MCF 10A (cell line): ENCODE data around the gene EDC3. TPM values are rescaled to one million over a fixed set of nuclear protein-coding genes. Genes with fewer than 3 reads are reported as not detected.

Experiments used
- BruUV-seq: library from RNA; stranded (reverse); fragments of 400-500 nt; replicated peaks from 2 replicates; lab custom pipeline; 2021; lab: Mats Ljungman, UMichigan
- CTCF ChIA-PET: fragments of 300-600 bp; sonication (Branson Sonifier 250); formaldehyde crosslinking; extraction: SDS; loops from one replicate; lab custom pipeline; 2021; ENCODE audit warnings: antibody characterized with exemption, inconsistent platforms; lab: Yijun Ruan, JAX
- POLR2A ChIA-PET: fragments of 300-600, 350-650 bp; sonication (Branson Sonifier 250); formaldehyde crosslinking; extraction: SDS; loops from one replicate; lab custom pipeline; 2020; ENCODE audit warnings: antibody characterized with exemption, inconsistent platforms; lab: Yijun Ruan, JAX
- DNase-seq: peaks from one replicate; pipeline ENCODE4 v3.0.0-alpha.2; 2018; ENCODE audit not compliant: unreplicated experiment
- H3K27ac Mint-ChIP-seq: one replicate; pipeline ENCODE4 v1.8.0; 2022; ENCODE audit warnings: mild to moderate bottlenecking, low read depth, mixed read lengths; ENCODE audit not compliant: unreplicated experiment
- H3K27me3 Mint-ChIP-seq: one replicate; pipeline ENCODE4 v1.8.0; 2022; ENCODE audit warnings: mixed read lengths; ENCODE audit not compliant: insufficient read depth, unreplicated experiment
- H3K36me3 Mint-ChIP-seq: one replicate; pipeline ENCODE4 v1.8.0; 2022; ENCODE audit warnings: mild to moderate bottlenecking, moderate library complexity, mixed read lengths; ENCODE audit not compliant: insufficient read depth, unreplicated experiment
- H3K4me1 Mint-ChIP-seq: one replicate; pipeline ENCODE4 v1.8.0; 2022; ENCODE audit warnings: mixed read lengths; ENCODE audit not compliant: insufficient read depth, unreplicated experiment
- H3K4me3 Mint-ChIP-seq: one replicate; pipeline ENCODE4 v1.8.0; 2022; ENCODE audit warnings: mild to moderate bottlenecking, moderate library complexity, mixed read lengths; ENCODE audit not compliant: unreplicated experiment
- H3K9me3 Mint-ChIP-seq: one replicate; pipeline ENCODE4 v1.8.0; 2022; ENCODE audit warnings: mixed read lengths; ENCODE audit not compliant: unreplicated experiment
- intact Hi-C: fragments of 100-400 bp; cut with micrococcal nuclease; formaldehyde crosslinking; loops from 2 replicates; pipeline ENCODE4 v1.14.1; 2022
- total RNA-seq: library from RNA; stranded (reverse); gene quantifications from 2 replicates; pipeline ENCODE4 v1.2.3, GENCODE V29; 2022
- TF ChIP-seq, protein P1 (sequence below): fragments of 200-600 bp; IDR thresholded peaks from one replicate; pipeline ENCODE4 v1.8.0; 2022; ENCODE audit warnings: antibody characterized with exemption, mild to moderate bottlenecking; ENCODE audit not compliant: unreplicated experiment

Gene EDC3
- total RNA-seq, 1 experiment from 2014 or later = 42.8 TPM

- POLR2A ChIA-PET = interaction anchor here (0.6 to 1.8 kb wide), 4 partner anchors 11 to 57 kb away, joined by 3 to 6 read pairs (median 4); partner anchors contain the start of gene CLK3
- no peak for DNase-seq
- Mint-ChIP-seq H3K9me3 (no peaks in the 10 kb centered on the region), H3K27me3 (peaks cover 3% of the 10 kb centered on the region), H3K4me3 (no peak overlapping the region), H3K36me3 (peaks cover 6% of the 10 kb centered on the region), H3K4me1 (no peaks in the 10 kb centered on the region), H3K27ac (no peak overlapping the region)
- CTCF ChIA-PET = interaction anchor here (0.6 to 1.5 kb wide), 4 partner anchors 28 to 477 kb away, joined by 3 to 4 read pairs (median 3); no protein-coding TSS in a partner anchor
- TF ChIP-seq, protein P1, sequence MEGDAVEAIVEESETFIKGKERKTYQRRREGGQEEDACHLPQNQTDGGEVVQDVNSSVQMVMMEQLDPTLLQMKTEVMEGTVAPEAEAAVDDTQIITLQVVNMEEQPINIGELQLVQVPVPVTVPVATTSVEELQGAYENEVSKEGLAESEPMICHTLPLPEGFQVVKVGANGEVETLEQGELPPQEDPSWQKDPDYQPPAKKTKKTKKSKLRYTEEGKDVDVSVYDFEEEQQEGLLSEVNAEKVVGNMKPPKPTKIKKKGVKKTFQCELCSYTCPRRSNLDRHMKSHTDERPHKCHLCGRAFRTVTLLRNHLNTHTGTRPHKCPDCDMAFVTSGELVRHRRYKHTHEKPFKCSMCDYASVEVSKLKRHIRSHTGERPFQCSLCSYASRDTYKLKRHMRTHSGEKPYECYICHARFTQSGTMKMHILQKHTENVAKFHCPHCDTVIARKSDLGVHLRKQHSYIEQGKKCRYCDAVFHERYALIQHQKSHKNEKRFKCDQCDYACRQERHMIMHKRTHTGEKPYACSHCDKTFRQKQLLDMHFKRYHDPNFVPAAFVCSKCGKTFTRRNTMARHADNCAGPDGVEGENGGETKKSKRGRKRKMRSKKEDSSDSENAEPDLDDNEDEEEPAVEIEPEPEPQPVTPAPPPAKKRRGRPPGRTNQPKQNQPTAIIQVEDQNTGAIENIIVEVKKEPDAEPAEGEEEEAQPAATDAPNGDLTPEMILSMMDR = no peak
- BruUV-seq = no TSS peak
- intact Hi-C loops = no loop called here
Measured at GRCh38 chr15:74603789-74604705, 91.8 kb downstream of the EDC3 start.

GRCh38 chr15:74603026-74603788, 92.6 kb downstream of the EDC3 start:
- intact Hi-C loops = no loop called here
- Mint-ChIP-seq H3K9me3 (no peaks in the 10 kb centered on the region), H3K36me3 (peaks cover 10% of the 10 kb centered on the region), H3K4me3 (no peak overlapping the region), H3K27me3 (no peaks in the 10 kb centered on the region), H3K27ac (no peak overlapping the region), H3K4me1 (peaks cover 4% of the 10 kb centered on the region)
- no TSS peak for BruUV-seq
- POLR2A ChIA-PET = interaction anchor here (0.6 to 1.8 kb wide), 2 partner anchors 11 to 14 kb away, joined by 3 to 6 read pairs; no protein-coding TSS in a partner anchor
- TF ChIP-seq, protein P1 = no peak
- DNase-seq = no peak
- CTCF ChIA-PET = interaction anchor here (0.7 to 1.5 kb wide), 3 partner anchors 29 to 477 kb away, joined by 3 to 4 read pairs (median 3); no protein-coding TSS in a partner anchor

- CTCF ChIA-PET = interaction anchor here (0.5 to 1.9 kb wide), 4 partner anchors 9 to 55 kb away, joined by 3 to 6 read pairs (median 4); no protein-coding TSS in a partner anchor
- Mint-ChIP-seq H3K4me3 (peak overlapping the region; percentile 80), H3K27me3 (no peaks in the 10 kb centered on the region)
Measured at GRCh38 chr15:74599156-74599555, 96.7 kb downstream of the EDC3 start.

More at GRCh38 chr15:74599156-74599555, 96.7 kb downstream of the EDC3 start:
- no peaks in the 10 kb centered on the region for H3K9me3 Mint-ChIP-seq
- TF ChIP-seq, protein P1 = no peak
- no TSS peak for BruUV-seq
- intact Hi-C loops = no loop called here
- DNase-seq = no peak
- POLR2A ChIA-PET = interaction anchor here (1.0 to 2.0 kb wide), 7 partner anchors 10 to 106 kb away, joined by 3 to 21 read pairs (median 13); partner anchors contain the start of genes ARID3B and CLK3
- no peak overlapping the region for H3K27ac Mint-ChIP-seq
- H3K4me1 Mint-ChIP-seq = peaks cover 9% of the 10 kb centered on the region
- peaks cover 12% of the 10 kb centered on the region for H3K36me3 Mint-ChIP-seq
